GM12873 (cell line): ENCODE data around the gene ADAM19.

Experiments
- CTCF ChIP-seq: IDR thresholded peaks from 2 replicates; pipeline ENCODE4 v1.5.1; 2012; ENCODE audit warnings: low read depth, mild to moderate bottlenecking, moderate library complexity, low read length, control low read depth; ENCODE audit not compliant: insufficient read depth; ENCODE audit errors: missing control alignments

Gene ADAM19

DNA sequence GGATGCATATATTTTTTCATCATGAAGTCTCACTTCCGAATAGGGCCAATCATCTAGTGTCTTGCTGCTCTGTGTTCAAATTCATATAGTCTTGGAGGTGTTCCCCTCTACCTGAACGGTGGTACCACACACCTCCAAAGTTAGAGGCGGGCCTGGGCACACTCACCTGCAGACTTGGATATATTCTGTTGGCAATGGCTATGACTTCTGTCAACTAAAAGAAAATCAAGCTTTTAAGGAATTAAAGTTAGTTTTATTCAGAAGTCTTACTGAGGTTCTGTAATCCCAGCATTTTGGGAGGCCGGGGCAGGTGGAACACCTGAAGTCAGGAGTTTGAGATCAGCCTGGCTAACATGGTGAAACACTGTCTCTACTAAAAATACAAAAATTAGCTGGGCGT is 118.2 kb downstream of the ADAM19 start:
- TF ChIP-seq CTCF = no peak

- TF ChIP-seq CTCF = no peak
These were observed 119.3 kb downstream of the ADAM19 start for GRCh38 chr5:157456301-157456700.

GRCh38 chr5:157455057-157455456 is 120.5 kb downstream of the ADAM19 start:
- TF ChIP-seq CTCF = no peak

DNA sequence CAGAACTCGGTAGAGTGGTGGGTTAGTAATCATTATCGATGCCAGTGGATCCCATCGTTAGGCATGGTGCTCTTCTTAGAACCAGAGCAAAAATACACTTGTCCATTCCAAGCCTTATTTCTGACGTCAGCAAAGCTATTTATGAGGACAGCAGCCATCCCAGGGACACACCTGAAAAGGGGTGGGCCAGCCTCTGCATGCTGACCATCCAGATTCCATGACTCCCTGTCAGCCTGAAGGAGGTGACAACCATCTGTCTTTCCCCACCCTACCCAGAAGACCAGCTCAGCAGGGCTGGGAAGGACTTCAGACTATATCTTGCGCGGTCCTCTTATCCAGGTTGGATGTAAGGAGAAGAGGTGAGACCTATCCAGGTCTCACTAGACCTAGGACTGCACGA is 121.3 kb downstream of the ADAM19 start:
- no peak for TF ChIP-seq CTCF

GRCh38 chr5:157451806-157452205 is 123.8 kb downstream of the ADAM19 start:
- no peak for TF ChIP-seq CTCF

- no peak for TF ChIP-seq CTCF
These were observed 125.6 kb downstream of the ADAM19 start for GRCh38 chr5:157450024-157450423.

- no peak for TF ChIP-seq CTCF
These were observed 126.4 kb downstream of the ADAM19 start for GRCh38 chr5:157449011-157449723.
